Stimulated activated CD4-positive, alpha-beta T cell treated with anti-CD3 and anti-CD28 coated beads, Interleukin-12 subunit alpha, Interleukin-12 subunit beta, amount 100 ng/mL, for 24 hours (primary cell): ENCODE results near the gene SEPTIN5.

ENCODE experiments used
- DNase-seq, 2 experiments: peaks; one replicate each; pipeline ENCODE4 v3.0.0-alpha.2; 2020; ENCODE audit warnings: low read depth in 2 of 2

The SEPTIN5 gene

DNA sequence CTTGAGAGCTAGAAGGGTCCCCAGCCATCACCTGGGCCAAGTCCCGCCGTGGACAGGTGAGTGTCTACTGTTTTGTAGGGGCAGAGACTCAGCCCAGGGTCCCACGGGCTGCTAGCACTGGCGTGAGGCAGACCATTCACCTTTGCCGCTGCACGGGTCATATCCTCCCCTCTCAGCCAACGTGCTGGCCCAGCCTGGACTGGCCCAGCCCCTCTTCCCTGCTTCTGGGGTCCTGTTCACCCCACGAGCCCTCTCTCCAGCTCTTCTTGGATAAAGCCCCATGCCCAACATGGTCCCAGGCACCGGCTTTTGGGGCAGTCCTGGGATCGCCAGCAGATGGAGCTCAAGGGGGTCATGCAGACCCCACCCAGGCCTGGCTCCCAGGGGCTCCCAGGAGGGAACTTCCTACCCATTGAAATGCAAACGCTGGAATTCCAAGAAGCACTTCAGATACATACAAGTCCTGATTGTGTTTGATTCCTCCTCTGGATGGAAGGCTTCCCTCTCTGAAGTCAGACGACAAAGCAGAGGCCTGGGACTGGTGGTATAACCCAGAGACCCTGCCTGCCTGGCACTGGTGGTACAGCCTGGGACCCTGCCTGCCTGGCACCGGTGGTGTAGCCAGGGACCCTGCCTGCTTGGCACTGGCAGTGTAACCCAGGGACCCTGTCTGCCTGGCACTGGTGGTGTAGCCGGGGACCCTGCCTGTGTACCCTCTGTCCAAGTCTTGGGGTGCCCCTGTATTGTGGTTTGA is 8.9 kb upstream of the SEPTIN5 start:
- DNase-seq: no peak

GRCh38 chr22:19706661-19707151 is 7.6 kb upstream of the SEPTIN5 start:
- no peak for DNase-seq

- no peak for DNase-seq
These were observed 6.7 kb upstream of the SEPTIN5 start for GRCh38 chr22:19707347-19708290.

- DNase-seq: no peak
These were observed 5.8 kb upstream of the SEPTIN5 start for GRCh38 chr22:19708321-19709011.

DNA sequence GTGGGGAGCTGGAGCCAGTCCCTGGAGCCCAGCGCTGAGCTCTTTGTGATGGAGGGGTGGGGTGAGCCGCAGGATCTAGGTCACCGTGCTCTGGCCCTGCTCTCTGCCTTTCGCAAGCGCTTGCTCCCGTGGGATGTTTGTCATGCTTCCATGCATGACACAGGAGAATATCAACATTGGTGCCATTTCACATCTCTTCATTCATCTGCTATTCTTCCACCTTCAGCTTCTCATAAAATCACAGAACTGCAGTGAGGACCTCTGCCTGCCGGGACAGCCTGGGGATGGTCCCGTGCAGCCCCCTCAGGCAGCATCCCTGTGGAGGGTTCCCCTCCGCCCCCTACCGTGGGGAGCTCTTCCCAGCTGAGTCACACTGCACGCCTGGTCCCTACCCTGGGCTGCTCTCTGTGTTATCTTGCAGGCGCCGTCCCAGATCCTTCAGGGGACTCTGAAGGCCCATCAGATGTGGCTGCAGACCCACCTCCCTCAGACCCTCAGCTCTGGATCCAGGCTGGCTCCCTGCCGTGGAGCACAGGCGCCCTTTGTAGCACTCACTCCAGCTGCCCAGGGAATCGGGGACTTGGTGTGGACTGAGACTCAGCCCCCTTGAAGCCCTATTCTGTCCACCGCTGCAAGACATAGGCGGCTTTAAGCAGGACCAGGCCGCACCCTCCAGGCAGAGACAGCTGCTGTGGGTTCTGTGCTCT is 5.1 kb upstream of the SEPTIN5 start:
- DNase-seq: no peak

DNA sequence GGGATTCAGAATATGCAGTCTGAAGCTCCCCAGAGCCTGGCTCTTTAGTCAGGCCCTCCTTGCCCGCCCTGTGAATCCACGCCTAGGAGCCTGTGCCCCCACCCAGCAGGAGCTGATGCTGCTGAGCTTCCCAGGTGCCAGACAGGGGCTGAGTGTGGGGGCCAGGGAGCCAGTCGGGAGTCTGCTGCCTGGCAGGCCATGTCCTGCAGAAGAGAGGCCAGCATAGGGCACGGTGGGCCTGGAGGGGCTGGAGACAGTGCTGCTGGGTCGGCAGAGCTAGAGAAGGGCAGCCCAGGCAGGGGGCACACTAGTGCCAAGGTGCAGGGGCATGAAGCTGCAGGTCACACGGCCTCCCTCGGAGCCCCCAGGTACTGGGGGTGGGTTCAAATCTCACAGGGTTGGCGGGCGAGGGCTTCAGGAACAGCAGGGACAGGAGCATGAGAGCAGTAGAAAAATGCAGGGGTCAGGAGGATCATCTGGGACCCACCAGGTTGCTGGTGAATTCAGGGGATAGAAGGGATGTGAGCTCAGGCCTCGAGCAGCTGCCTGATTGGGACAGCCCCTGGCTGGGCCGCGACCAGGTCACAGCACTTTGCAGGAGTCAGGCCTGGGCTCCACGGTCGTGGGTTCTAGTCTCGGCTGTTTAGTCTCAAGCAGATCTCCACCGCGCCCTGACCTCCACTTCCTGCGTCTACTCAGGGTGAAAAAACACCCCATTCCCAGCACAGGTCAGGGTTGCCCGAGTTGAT is 4.1 kb upstream of the SEPTIN5 start:
- DNase-seq: no peak

GRCh38 chr22:19710769-19711106 is 3.6 kb upstream of the SEPTIN5 start:
- DNase-seq: no peak

GRCh38 chr22:19713245-19713644 is 1.1 kb upstream of the SEPTIN5 start:
- DNase-seq: no peak

- no peak for DNase-seq
These were observed 522 bp upstream of the SEPTIN5 start for GRCh38 chr22:19713650-19714311.

DNA sequence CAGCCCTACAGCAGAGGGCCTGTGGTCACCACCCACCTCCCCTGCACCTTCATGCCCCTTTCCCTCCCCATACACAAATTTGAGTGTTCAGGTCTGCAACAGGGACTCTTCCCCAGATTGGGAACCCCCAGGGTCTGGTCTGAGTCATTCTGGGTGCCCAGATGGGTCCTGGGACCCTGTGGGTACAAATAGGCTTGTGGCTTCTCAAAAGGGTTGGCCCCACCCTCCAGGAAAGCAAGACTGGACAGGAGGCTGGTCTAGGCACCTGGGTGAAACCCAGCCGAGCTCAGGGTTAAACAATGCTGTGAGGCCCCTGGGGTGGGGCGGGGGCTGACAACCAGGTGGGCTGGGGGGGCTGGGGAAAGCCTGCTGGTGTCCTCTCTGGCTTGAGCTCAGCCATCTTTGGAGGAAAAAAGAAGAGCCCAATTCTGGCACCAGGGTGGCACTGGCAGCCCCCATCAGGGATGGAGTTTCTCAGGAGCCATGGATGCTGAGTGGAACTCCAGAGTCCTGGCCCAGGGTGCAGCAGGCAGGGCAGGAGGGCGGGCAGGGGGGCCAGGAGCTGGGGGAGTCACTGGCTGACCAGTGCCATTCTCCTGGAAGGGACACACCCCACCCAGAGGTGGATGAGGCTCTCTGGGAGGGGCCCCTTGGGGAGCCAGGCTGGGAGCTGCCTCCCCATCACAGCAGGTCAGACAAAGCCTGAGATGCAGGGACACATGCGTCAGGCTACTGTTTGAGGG is 1.1 kb downstream of the SEPTIN5 start:
- DNase-seq: no peak

DNA sequence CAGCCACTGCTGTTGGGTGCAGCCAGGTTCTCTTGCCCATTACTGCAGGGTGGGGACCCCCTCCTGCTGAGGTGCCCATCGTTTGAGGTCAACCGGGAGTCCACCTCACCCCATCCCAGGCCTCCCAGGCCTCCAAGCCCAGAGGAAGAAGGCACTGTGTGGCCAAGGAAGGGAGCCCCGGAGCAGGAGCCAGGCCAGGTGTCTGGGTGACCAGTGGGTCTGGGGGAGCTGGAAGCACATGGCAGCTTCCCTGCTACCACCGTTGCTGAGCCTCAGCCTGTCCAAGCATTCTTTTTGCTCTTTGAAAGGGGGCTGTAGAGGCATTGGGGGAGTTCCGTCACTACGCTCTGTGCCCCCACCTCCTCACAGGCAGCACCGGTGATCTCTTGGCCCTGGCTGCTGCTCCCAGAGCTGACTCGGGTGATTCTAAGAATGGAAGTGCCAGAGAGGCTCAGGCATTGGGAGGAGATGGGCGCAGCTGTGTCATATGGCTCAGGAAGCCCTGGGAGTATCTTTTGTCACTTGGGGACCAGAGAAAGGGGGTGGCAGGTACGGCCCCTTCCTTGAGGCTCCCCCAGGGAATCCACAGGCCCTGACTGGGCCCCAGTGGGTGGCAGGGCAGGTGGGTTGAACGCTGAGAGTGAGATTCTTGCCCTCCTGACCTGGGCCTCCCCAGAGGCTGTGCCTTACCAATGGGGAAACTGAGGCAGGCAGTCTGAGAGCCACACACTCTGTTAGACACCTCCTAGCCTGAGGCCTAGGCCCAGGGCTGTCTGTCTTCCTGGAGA is 1.9 kb downstream of the SEPTIN5 start:
- DNase-seq: no peak

DNA sequence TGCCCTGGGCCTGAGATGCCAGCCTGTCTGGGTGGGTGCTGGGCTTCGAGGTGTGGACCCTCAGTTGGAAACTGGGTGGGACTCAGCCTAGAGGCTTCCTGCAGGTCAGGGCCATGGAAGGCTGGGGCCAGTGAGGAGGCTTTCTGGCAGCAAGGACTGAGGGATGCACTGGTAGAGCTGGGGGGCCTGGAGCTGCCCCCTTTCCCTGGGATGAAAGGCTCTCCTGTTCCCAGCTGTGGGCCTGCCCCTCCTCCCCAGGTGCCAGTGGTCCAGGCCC is 2.5 kb downstream of the SEPTIN5 start:
- no peak for DNase-seq

GRCh38 chr22:19717181-19717580 is 2.9 kb downstream of the SEPTIN5 start:
- DNase-seq: no peak

DNA sequence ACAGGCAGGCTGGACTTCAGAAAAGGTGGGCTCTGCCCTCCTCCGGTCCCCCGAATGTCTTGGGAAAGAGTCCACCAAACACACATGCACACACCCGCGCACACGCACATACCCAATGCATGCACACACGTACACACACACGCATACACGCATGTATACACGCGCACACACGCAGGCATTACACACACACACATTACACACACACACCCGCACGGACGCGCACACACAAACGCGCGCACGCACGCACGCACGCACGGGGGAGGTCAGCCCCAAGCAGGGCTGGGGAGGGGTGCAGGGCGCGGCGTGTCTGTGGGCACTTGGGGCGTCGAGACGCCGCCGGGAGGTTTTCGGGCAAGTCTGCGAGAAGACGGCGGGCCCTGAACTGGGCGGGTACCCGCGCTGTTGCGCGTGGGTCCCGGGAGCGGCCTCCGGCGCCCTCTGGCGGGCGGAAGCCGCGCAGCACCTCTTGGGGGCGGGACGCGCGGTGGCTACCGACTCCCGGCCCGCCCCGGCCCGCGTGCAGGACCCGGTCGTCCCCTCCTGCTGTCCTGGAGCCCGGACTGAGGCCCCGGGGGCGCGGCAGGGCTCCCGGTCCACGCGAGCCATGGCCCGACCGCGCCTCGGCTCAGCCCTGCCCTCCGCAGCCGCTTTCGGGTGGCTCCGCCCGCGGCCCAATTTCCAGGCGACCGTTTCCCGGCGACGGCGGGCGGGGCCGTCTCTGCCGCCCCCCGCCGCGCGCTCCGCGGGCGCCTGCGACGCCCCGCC is 3.6 kb downstream of the SEPTIN5 start:
- peak; percentile 55 to 66 for DNase-seq

DNA sequence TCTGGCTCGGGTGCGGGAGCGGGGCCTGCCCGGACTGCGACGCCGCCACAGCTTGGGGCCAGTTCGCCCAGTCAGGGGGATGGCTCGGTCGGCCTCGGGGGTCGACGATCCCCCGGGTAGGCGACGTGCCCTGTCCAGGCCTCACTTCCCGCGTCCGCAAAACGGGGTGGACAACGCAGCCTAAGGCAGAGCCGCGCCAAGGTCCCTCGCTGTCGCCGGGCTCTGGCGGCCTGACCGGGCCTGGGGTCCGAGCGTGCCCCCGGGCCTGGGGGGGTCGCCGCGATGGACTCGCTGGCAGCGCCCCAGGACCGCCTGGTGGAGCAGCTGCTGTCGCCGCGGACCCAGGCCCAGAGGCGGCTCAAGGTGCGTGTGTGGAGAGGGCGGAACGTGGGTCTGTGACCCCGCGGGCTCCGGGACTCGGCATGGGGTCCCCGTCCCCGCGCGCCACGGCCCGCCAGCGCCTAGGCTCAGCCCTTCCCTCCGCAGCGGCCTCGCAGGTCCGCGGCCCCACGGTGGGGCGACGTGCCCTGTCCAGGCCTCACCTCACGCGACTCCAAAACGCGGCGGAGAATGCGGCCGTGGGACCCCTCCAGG is 4.2 kb downstream of the SEPTIN5 start:
- no peak for DNase-seq

GRCh38 chr22:19719050-19719482 is 4.8 kb downstream of the SEPTIN5 start:
- DNase-seq: no peak

- DNase-seq: no peak
These were observed 5.3 kb downstream of the SEPTIN5 start for GRCh38 chr22:19719488-19720021.
